ENCODE results near the gene COL24A1.
"Not testable (repeated sequence)": the region's sequence is repeated elsewhere in the genome, so short reads cannot be mapped to it uniquely, and the experiment has no call there.

GRCh38 chr1:86111590-86111989, 45.0 kb downstream of the COL24A1 start:
- not testable (repeated sequence) for TF ChIP-seq POLR2AphosphoS5 (IDR thresholded peaks at IDR 0.05)
- TF ChIP-seq, protein P1, sequence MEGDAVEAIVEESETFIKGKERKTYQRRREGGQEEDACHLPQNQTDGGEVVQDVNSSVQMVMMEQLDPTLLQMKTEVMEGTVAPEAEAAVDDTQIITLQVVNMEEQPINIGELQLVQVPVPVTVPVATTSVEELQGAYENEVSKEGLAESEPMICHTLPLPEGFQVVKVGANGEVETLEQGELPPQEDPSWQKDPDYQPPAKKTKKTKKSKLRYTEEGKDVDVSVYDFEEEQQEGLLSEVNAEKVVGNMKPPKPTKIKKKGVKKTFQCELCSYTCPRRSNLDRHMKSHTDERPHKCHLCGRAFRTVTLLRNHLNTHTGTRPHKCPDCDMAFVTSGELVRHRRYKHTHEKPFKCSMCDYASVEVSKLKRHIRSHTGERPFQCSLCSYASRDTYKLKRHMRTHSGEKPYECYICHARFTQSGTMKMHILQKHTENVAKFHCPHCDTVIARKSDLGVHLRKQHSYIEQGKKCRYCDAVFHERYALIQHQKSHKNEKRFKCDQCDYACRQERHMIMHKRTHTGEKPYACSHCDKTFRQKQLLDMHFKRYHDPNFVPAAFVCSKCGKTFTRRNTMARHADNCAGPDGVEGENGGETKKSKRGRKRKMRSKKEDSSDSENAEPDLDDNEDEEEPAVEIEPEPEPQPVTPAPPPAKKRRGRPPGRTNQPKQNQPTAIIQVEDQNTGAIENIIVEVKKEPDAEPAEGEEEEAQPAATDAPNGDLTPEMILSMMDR (IDR thresholded peaks at IDR 0.05), result not testable (repeated sequence)
